Activated B cell treated with CpG ODN at 0.5 μM for 24 hours (primary cell): ENCODE data around the gene CHST12. TPM values are rescaled to one million over a fixed set of nuclear protein-coding genes. Genes with fewer than 3 reads are reported as not detected.
"Not testable (repeated sequence)": the region's sequence is repeated elsewhere in the genome, so short reads cannot be mapped to it uniquely, and the experiment has no call there.

ENCODE experiments used
- ATAC-seq: fragments of 200-7000 bp; cut with Tn5 transposase; one replicate; pipeline ENCODE4 v1.10.0; 2021; ENCODE audit warnings: low read depth, mild to moderate bottlenecking, moderate library complexity
- CTCF ChIA-PET: fragments of 350-600 bp; sonication (Branson Sonifier 250); formaldehyde crosslinking; loops from one replicate; lab custom pipeline; 2021; ENCODE audit warnings: antibody characterized with exemption; lab: Charles Lee
- POLR2A ChIA-PET: fragments of 350-600 bp; sonication (Branson Sonifier 250); formaldehyde crosslinking; loops from one replicate; lab custom pipeline; 2021; ENCODE audit warnings: antibody characterized with exemption; lab: Charles Lee
- DNase-seq: peaks from one replicate; pipeline ENCODE4 v3.0.0; 2022
- H3K27ac Mint-ChIP-seq: one replicate; pipeline ENCODE4 v1.8.0; 2020; ENCODE audit warnings: mixed read lengths
- H3K27me3 Mint-ChIP-seq: one replicate; pipeline ENCODE4 v1.8.0; 2021; ENCODE audit warnings: mixed read lengths
- H3K36me3 Mint-ChIP-seq: one replicate; pipeline ENCODE4 v1.8.0; 2021; ENCODE audit warnings: low read depth, mixed read lengths
- H3K4me1 Mint-ChIP-seq: one replicate; pipeline ENCODE4 v1.8.0; 2021; ENCODE audit warnings: mixed read lengths
- H3K4me3 Mint-ChIP-seq: one replicate; pipeline ENCODE4 v1.8.0; 2020; ENCODE audit warnings: mild to moderate bottlenecking, mixed read lengths
- H3K9me3 Mint-ChIP-seq: one replicate; pipeline ENCODE4 v1.8.0; 2020; ENCODE audit warnings: mixed read lengths
- CTCF ChIP-seq: fragments of 200-600 bp; IDR thresholded peaks from one replicate; pipeline ENCODE4 v1.8.0; 2022; ENCODE audit warnings: antibody characterized with exemption, mild to moderate bottlenecking
- intact Hi-C: fragments of 100-400 bp; cut with micrococcal nuclease; formaldehyde crosslinking; loops from one replicate; pipeline ENCODE4 v1.15.1; 2024
- total RNA-seq: library from RNA; stranded (reverse); gene quantifications from 2 replicates; pipeline ENCODE4 v1.2.3, GENCODE V29; 2022

Gene CHST12
- total RNA-seq, 1 donor from 2014 or later = 14.4 TPM

DNA sequence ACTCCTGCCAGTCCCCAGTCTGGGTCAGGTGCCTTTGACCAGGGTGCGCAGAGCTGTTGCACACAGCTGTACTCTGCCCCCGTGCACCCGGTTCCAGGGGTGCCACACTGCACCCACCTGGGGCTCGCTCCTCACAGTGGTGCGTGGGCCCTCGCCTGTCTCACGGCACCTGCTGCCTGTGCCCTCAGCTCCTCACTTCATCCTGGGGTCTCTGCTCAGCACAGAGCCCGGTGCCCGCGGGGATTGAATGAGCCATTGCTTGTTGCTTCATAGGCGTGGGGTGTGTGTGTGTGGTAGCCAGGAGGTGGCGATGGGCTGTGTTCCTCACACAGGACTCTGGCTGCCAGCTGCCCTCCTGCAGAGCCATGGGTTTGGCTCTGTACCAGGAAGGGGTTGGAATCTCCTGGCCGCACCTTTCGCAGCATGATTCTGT lies 30.3 kb upstream of the CHST12 start:
- no peaks in the 10 kb centered on the region for H3K9me3 Mint-ChIP-seq
- H3K27ac Mint-ChIP-seq = no peak overlapping the region
- H3K27me3 Mint-ChIP-seq = no peaks in the 10 kb centered on the region
- H3K36me3 Mint-ChIP-seq = peaks cover 90% of the 10 kb centered on the region
- DNase-seq (no peak), ATAC-seq (no peak)
- no peak overlapping the region for H3K4me3 Mint-ChIP-seq
- POLR2A ChIA-PET = interaction anchor here (0.5 kb wide), 1 partner anchor 148 kb away, joined by 8 read pairs; no protein-coding TSS in a partner anchor
- CTCF ChIA-PET = no interaction called here
- no peak for TF ChIP-seq CTCF
- H3K4me1 Mint-ChIP-seq = peaks cover 2% of the 10 kb centered on the region
- intact Hi-C loops = no loop called here

GRCh38 chr7:2373646-2374045 lies 29.8 kb upstream of the CHST12 start:
- H3K27ac Mint-ChIP-seq = no peak overlapping the region
- no peaks in the 10 kb centered on the region for H3K27me3 Mint-ChIP-seq
- H3K36me3 Mint-ChIP-seq = peaks cover 90% of the 10 kb centered on the region
- no peaks in the 10 kb centered on the region for H3K9me3 Mint-ChIP-seq
- H3K4me3 Mint-ChIP-seq = no peak overlapping the region
- intact Hi-C loops = no loop called here
- POLR2A ChIA-PET = interaction anchor here (0.5 kb wide), 1 partner anchor 147 kb away, joined by 8 read pairs; no protein-coding TSS in a partner anchor
- peaks cover 2% of the 10 kb centered on the region for H3K4me1 Mint-ChIP-seq
- ATAC-seq (no peak), DNase-seq (no peak)
- no peak for TF ChIP-seq CTCF
- CTCF ChIA-PET = no interaction called here

DNA sequence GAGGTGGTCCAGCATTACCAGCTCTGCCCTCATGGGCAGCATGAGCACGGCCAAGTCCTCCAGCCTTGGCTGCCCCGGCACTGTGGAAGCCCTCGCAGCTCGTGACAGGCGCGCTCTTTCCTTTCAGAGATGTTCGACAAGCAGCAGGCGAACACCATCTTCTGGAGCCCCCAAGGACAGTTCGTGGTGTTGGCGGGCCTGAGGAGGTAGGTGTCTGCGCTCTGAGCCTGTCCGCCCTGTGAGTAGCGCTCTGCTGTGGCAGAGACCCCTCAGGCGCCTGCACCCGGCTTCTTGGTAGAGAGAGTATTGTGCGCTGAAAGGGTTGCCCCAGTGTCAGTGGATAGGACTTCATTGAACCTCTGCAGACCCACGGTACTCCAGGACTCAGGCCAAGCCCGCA lies 29.0 kb upstream of the CHST12 start:
- H3K9me3 Mint-ChIP-seq = no peaks in the 10 kb centered on the region
- CTCF ChIA-PET = no interaction called here
- peaks cover 90% of the 10 kb centered on the region for H3K36me3 Mint-ChIP-seq
- TF ChIP-seq CTCF = no peak
- DNase-seq = no peak
- no peak overlapping the region for H3K4me3 Mint-ChIP-seq
- peaks cover 2% of the 10 kb centered on the region for H3K4me1 Mint-ChIP-seq
- H3K27me3 Mint-ChIP-seq = no peaks in the 10 kb centered on the region
- H3K27ac Mint-ChIP-seq = no peak overlapping the region
- intact Hi-C loops = no loop called here
- ATAC-seq = no peak
- POLR2A ChIA-PET = no interaction called here

GRCh38 chr7:2374830-2375728 lies 28.3 kb upstream of the CHST12 start:
- ATAC-seq (no peak), DNase-seq (no peak)
- POLR2A ChIA-PET = no interaction called here
- TF ChIP-seq CTCF = no peak
- peaks cover 2% of the 10 kb centered on the region for H3K4me1 Mint-ChIP-seq
- CTCF ChIA-PET = no interaction called here
- no peak overlapping the region for H3K4me3 Mint-ChIP-seq
- peaks cover 91% of the 10 kb centered on the region for H3K36me3 Mint-ChIP-seq
- intact Hi-C loops = no loop called here
- no peak overlapping the region for H3K27ac Mint-ChIP-seq
- no peaks in the 10 kb centered on the region for H3K27me3 Mint-ChIP-seq
- H3K9me3 Mint-ChIP-seq = no peaks in the 10 kb centered on the region

GRCh38 chr7:2376351-2377154 lies 26.9 kb upstream of the CHST12 start:
- DNase-seq (no peak), ATAC-seq (no peak)
- no peaks in the 10 kb centered on the region for H3K27me3 Mint-ChIP-seq
- no peak overlapping the region for H3K4me3 Mint-ChIP-seq
- TF ChIP-seq CTCF = no peak
- POLR2A ChIA-PET = interaction anchor here (0.6 kb wide), 1 partner anchor 63 kb away, joined by 4 read pairs; no protein-coding TSS in a partner anchor
- H3K27ac Mint-ChIP-seq = no peak overlapping the region
- CTCF ChIA-PET = no interaction called here
- no peaks in the 10 kb centered on the region for H3K9me3 Mint-ChIP-seq
- H3K4me1 Mint-ChIP-seq = peaks cover 2% of the 10 kb centered on the region
- peaks cover 93% of the 10 kb centered on the region for H3K36me3 Mint-ChIP-seq
- intact Hi-C loops = no loop called here

GRCh38 chr7:2377492-2377891 lies 25.9 kb upstream of the CHST12 start:
- H3K27ac Mint-ChIP-seq, ATAC-seq, DNase-seq, CTCF ChIA-PET, POLR2A ChIA-PET, intact Hi-C loops, H3K27me3 Mint-ChIP-seq, H3K4me3 Mint-ChIP-seq, H3K4me1 Mint-ChIP-seq, H3K9me3 Mint-ChIP-seq: not testable (repeated sequence)
- peaks cover 92% of the 10 kb centered on the region for H3K36me3 Mint-ChIP-seq

GRCh38 chr7:2378125-2378524 lies 25.3 kb upstream of the CHST12 start:
- intact Hi-C loops, DNase-seq, H3K4me1 Mint-ChIP-seq, H3K27ac Mint-ChIP-seq, ATAC-seq, H3K4me3 Mint-ChIP-seq, H3K27me3 Mint-ChIP-seq, CTCF ChIA-PET, POLR2A ChIA-PET, H3K9me3 Mint-ChIP-seq: not testable (repeated sequence)
- H3K36me3 Mint-ChIP-seq = peaks cover 89% of the 10 kb centered on the region
